ENCODE results near the gene CREBRF.
"Not testable (repeated sequence)": the region's sequence is repeated elsewhere in the genome, so short reads cannot be mapped to it uniquely, and the experiment has no call there.

The CREBRF gene

GRCh38 chr5:173055983-173056782 lies at the start of gene CREBRF:
TSS of gene CREBRF (plus strand) at chr5:173056352. CDS start at chr5:173080776, 24,424 bp downstream.
- peak; percentile 77 for DNase-seq

- no peak for DNase-seq
These were observed 46.1 kb upstream of the CREBRF start for GRCh38 chr5:173010021-173010420.

- no peak for DNase-seq
These were observed 45.3 kb upstream of the CREBRF start for GRCh38 chr5:173010547-173011464.

- no peak for DNase-seq
These were observed 44.6 kb upstream of the CREBRF start for GRCh38 chr5:173011566-173011965.

GRCh38 chr5:173012882-173013281 lies 43.3 kb upstream of the CREBRF start:
- no peak for DNase-seq

- no peak for DNase-seq
These were observed 41.5 kb upstream of the CREBRF start for GRCh38 chr5:173014671-173015070.

- no peak for DNase-seq
These were observed 41.0 kb upstream of the CREBRF start for GRCh38 chr5:173015192-173015591.

- no peak for DNase-seq
These were observed 40.3 kb upstream of the CREBRF start for GRCh38 chr5:173015598-173016455.

GRCh38 chr5:173016598-173017046 lies 39.5 kb upstream of the CREBRF start:
- DNase-seq, result no peak

- not testable (repeated sequence) for DNase-seq
These were observed 39.1 kb upstream of the CREBRF start for GRCh38 chr5:173017087-173017486.

- DNase-seq, result no peak
These were observed 37.8 kb upstream of the CREBRF start for GRCh38 chr5:173018358-173018757.

GRCh38 chr5:173020154-173020581 lies 36.0 kb upstream of the CREBRF start:
- DNase-seq, result no peak

- no peak for DNase-seq
These were observed 35.5 kb upstream of the CREBRF start for GRCh38 chr5:173020643-173021042.

GRCh38 chr5:173025651-173026050 lies 30.5 kb upstream of the CREBRF start:
- no peak for DNase-seq

- no peak for DNase-seq
These were observed 28.2 kb upstream of the CREBRF start for GRCh38 chr5:173027905-173028304.

GRCh38 chr5:173028811-173029327 lies 27.3 kb upstream of the CREBRF start:
- no peak for DNase-seq

- no peak for DNase-seq
These were observed 26.6 kb upstream of the CREBRF start for GRCh38 chr5:173029499-173029921.

GRCh38 chr5:173032096-173032495 lies 24.1 kb upstream of the CREBRF start:
- not testable (repeated sequence) for DNase-seq

- no peak for DNase-seq
These were observed 23.4 kb upstream of the CREBRF start for GRCh38 chr5:173032730-173033129.

GRCh38 chr5:173033923-173034322 lies 22.2 kb upstream of the CREBRF start:
- no peak for DNase-seq

- DNase-seq, result no peak
These were observed 20.0 kb upstream of the CREBRF start for GRCh38 chr5:173035904-173036707.

GRCh38 chr5:173039188-173039587 lies 17.0 kb upstream of the CREBRF start:
- DNase-seq, result no peak

All from NCI-H2171 treated with DMSO at 0.1 percent for 48 hours (cell line).